GM18508 (cell line): ENCODE data around the gene KCNRG.
"Not testable (repeated sequence)": the region's sequence is repeated elsewhere in the genome, so short reads cannot be mapped to it uniquely, and the experiment has no call there.

Experiments
- ATAC-seq: cut with Tn5 transposase; IDR thresholded peaks from one replicate; pipeline ENCODE4 v1.9.1; 2021; ENCODE audit warnings: moderate number of reproducible peaks; ENCODE audit not compliant: insufficient read depth, unreplicated experiment

KCNRG gene, protein sequence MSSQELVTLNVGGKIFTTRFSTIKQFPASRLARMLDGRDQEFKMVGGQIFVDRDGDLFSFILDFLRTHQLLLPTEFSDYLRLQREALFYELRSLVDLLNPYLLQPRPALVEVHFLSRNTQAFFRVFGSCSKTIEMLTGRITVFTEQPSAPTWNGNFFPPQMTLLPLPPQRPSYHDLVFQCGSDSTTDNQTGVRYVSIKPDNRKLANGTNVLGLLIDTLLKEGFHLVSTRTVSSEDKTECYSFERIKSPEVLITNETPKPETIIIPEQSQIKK

GRCh38 chr13:50015258-50015657 lies at the start of gene KCNRG:
Gene KCNRG (plus strand): TSS chr13:50015444. CDS start chr13:50015494, 50 bp downstream.
- ATAC-seq = no peak

- no peak for ATAC-seq
Measured at GRCh38 chr13:49967456-49967855, 47.8 kb upstream of the KCNRG start.

DNA sequence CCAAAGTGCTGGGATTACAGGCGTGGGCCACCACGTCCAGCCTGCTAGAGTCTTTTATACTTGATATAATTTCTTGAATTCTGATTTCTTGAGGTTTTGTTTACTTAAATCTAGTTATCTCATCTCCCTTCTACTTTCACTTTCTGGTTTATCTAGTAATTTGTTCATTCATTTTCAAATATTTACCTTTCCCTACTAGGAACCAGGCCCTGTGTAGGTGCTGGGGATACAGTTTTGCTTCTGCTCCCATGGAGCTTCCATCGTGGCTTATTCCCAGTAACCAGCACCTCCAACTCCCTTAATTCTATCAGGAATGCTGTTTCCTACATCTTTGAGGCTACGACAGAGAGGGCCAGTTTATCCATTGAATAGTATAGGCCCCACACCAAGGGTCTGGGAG lies 42.5 kb upstream of the KCNRG start:
- no peak for ATAC-seq

DNA sequence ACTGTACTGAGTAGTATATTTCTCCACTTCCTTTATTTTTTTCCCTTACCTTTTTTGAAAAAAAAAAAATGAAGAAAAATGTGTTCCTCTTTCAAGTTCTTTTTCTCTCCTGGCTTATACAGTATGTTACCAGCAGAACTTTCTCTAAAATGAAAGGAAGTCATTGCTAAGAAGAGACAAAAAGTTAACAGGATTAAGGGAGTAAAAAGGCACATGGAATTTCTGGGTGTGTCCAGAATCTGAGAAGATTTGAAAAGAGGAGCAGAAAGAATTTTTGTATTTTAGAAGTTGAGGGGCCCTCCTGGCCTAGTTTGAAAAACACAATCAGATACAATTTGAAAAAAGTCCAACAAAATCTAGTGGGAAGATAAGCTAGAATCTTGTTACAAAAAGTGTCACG lies 39.4 kb upstream of the KCNRG start:
- no peak for ATAC-seq

- ATAC-seq = no peak
Measured at GRCh38 chr13:49976314-49977258, 38.7 kb upstream of the KCNRG start.

DNA sequence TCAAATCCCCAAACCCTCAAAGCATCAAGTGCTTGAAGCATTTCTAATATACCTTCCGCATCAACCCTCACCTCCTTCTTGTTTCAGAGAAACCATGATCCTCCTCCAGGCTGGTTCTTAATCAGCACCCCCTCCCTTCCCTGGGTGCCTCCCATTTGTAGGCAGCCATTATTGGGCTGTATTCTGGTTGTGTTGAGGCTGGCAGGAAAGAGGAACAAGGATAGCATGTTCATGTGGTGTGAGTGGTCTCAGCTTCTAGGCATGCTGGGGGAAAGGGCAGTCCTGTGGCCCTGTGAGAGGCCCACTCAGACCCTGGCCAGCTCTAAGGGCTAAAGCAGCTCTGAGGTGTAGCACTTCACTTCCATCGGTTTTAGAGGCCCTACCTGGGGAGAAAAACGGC lies 37.3 kb upstream of the KCNRG start:
- no peak for ATAC-seq

GRCh38 chr13:49980266-49980665 lies 35.0 kb upstream of the KCNRG start:
- no peak for ATAC-seq

DNA sequence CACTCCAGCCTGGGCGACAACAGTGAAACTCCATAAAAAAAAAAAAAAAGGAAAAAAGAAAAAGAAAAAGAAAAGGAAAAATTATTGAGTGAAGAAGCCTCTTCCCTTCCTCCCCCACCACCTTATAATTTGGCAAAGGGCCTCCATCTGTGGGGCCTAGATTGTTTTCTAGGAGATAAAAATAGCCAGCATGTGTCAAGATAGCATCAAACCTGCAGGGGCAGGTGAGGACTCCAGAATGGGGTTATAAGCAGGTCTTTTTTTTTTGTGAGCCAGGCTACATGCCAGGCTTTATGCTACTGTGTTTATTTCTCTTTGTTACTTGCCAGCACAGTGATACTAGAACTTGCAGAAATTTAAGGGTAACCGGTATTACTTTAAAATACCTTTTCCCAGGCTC lies 30.1 kb upstream of the KCNRG start:
- no peak for ATAC-seq

DNA sequence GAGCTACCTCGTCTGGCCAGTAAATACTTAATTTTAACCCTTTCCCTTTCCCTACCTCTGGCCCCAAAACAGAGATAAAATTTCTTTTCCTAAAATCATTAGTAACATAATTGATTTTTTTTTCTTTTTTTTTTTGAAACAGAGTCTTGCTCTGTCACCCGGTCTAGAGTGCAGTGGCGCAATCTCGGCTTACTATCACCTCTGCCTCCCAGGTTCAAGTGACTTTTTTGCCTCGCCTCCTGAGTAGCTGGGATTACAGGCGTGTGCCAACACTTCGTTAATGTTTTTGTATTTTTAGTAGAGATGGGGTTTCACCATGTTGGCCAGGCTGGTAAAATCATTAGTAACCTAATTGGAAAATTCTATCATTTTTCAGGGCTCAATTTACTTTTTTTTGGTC lies 28.8 kb upstream of the KCNRG start:
- no peak for ATAC-seq

DNA sequence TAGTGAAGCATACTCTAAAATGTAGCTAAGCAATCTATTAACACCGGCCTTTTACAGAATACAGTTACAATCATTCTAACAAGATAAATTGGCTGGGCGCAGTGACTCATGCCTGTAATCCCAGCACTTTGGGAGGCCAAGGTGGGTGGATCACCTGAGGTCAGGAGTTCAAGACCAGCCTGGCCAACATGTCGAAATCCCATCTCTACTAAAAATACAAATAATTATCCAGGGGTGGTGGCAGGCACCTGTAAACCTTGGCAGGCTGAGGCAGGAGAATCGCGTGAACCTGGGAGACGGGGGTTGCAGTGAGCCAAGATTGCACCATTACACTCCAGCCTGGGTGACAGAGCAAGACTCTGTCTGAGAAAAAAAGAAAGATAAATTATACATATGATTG lies 24.6 kb upstream of the KCNRG start:
- ATAC-seq = not testable (repeated sequence)

DNA sequence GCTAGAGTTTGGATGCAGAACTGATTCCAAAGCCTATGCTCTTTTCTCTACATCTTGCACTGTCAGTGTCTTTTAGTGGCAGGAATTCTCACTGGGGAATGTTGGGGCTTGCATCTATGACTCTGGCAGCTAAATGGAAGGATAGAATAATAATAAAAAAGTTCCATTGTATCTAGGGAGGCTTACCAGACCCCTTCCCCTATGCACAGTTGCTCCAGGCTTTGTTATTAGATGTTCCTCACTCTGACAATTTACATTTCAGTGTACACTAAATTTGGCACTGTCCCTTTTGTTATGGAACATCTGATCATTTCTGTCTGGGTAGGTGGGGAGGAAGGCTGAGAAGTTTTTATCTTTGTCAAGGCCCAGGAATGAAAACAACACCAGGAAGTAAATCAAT lies 22.1 kb upstream of the KCNRG start:
- no peak for ATAC-seq

DNA sequence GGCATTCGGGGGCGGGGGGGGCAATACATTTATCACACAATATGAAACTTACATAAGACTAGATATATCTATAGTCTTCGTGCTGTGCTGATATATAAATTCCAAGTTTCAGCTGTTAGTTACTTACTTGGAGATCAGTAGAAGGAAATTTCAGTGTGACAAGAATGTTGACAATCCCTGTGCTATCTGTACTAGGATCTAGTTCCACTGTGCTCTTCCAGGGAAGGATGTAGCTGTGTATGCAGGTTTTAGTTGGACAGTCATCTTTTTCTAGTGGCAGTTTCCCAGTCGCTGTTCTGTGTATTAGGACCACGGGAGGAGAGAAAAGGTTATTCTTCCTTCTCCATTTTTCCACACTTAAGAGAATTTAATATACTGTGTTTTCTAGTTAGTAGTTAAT lies 21.6 kb upstream of the KCNRG start:
- ATAC-seq = no peak

- ATAC-seq = no peak
Measured at GRCh38 chr13:49995625-49996101, 19.6 kb upstream of the KCNRG start.

DNA sequence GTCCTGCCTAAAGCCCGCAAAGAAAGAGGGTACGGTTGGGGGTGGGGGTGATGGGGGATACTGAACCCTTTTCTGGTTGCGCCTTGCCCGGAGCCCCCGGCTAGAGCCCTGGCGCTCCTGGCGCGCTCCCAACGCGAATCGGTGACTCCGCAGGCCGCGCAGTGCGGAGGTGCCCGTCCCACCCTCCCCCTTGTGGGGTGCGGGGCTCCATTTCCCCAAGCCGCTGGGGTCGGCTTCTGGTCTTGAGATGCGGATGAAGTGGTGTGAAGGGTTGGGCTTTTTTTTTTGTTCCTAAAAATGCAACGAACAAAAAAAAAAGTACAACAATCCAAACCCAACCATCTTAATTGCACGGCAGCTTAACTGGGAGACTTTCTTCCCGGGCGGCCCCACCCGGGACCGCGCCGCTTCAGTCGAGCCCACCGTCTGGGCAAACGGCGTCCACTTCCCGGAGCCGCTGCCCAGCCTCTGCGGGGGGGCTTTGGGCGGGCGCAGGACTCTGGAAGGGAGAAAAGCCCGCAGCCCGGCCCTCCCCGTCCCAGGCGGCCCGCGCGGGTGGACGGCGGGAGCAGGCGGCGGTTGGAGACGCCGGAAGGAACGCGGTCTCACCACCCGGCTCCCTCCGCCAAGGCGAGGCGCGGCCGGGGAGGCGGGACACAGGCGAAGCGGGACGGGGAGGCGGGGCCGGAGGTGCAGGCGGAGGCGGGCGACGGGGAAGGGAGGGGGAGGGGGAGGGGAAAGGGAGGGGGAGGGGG lies 18.9 kb upstream of the KCNRG start:
- ATAC-seq = no peak

GRCh38 chr13:49996951-49997895 lies 18.0 kb upstream of the KCNRG start, which contains the start of gene TRIM13:
Gene TRIM13 (plus strand): TSS chr13:49997042. CDS start chr13:50011941, 14,899 bp downstream.
- ATAC-seq = peak; percentile 50

DNA sequence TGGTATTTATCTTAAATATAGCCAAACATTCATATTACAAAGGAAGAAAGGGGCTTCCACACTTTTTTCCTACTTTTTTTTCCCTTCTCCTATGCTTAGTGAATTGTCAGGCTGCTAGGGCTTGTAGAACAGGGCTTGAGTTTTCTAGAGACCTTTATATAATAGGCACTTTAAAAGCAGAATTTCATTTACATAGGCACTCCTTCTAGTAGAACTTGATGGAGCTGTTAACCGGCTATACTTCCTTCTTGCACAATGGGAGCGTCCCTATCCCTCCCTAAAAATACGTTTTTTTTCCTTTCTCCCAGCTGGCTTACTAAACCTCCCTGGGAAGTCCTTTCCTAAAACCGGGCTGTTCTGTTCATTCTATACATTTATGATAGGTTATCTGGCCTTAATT lies 17.3 kb upstream of the KCNRG start:
- ATAC-seq = no peak

- no peak for ATAC-seq
Measured at GRCh38 chr13:49998714-49999624, 16.3 kb upstream of the KCNRG start.

DNA sequence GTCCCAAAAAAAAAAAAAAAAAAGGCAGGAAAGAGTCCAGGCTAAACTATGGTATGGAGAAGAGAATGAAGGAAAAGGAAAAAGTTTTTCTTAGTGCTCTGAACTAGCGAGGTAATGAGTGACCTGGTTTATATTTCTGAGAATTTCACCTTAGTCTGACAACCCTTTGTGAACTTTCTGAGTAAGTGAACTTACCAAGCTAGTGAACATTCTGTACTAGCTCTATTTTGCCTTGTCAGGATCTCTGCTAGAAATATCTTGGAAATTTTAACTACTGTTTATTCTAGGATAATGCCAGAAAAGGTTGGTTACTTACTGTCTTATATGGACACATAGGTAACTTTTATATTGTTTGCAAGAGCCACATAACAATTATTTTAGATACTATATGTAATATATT lies 14.0 kb upstream of the KCNRG start:
- ATAC-seq = no peak
